HepG2 (cell line): Measurements from ENCODE around the gene ZNF19. TPM values are rescaled to one million over a fixed set of nuclear protein-coding genes. Genes with fewer than 3 reads are reported as not detected.
A peak's percentile ranks its signal among the peaks of the same experiment; 100 is the strongest.

Source experiments
- CAMTA2 ChIP-seq: sonication (generic); formaldehyde crosslinking; IDR thresholded peaks from 2 replicates; pipeline ENCODE4 v1.4.0; 2020; ENCODE audit warnings: mild to moderate bottlenecking, missing genetic modification reagents, borderline replicate concordance
- ETV6 ChIP-seq: sonication (generic); formaldehyde crosslinking; conservative IDR thresholded peaks from 2 replicates; pipeline ENCODE4 v1.4.0; 2020; ENCODE audit warnings: missing genetic modification reagents
- HMGA1 ChIP-seq: sonication (generic); formaldehyde crosslinking; conservative IDR thresholded peaks from 2 replicates; pipeline ENCODE4 v1.4.0; 2020; ENCODE audit warnings: missing genetic modification reagents
- IKZF1 ChIP-seq: fragments of 450-650 bp; IDR thresholded peaks from 2 replicates; pipeline ENCODE4 v1.7.1; 2016
- NCOA5 ChIP-seq: sonication (generic); formaldehyde crosslinking; IDR thresholded peaks from 2 replicates; pipeline ENCODE4 v1.4.0; 2020; ENCODE audit warnings: missing genetic modification reagents
- NFATC3 ChIP-seq: sonication (generic); formaldehyde crosslinking; IDR thresholded peaks from 2 replicates; pipeline ENCODE4 v1.5.1; 2020; ENCODE audit warnings: mild to moderate bottlenecking, missing genetic modification reagents
- NFE2L1 ChIP-seq: sonication (generic); formaldehyde crosslinking; IDR thresholded peaks from 2 replicates; pipeline ENCODE4 v1.4.0; 2020; ENCODE audit warnings: missing genetic modification reagents, mild to moderate bottlenecking, borderline replicate concordance
- RFXAP ChIP-seq: sonication (generic); formaldehyde crosslinking; IDR thresholded peaks from 2 replicates; pipeline ENCODE4 v1.4.0; 2020; ENCODE audit warnings: missing genetic modification reagents, borderline replicate concordance
- SMYD3 ChIP-seq: sonication (generic); formaldehyde crosslinking; IDR thresholded peaks from 2 replicates; pipeline ENCODE4 v1.8.1; 2023; ENCODE audit warnings: mild to moderate bottlenecking, missing genetic modification reagents
- ZNF160 ChIP-seq: sonication (generic); formaldehyde crosslinking; IDR thresholded peaks from 2 replicates; pipeline ENCODE4 v1.8.0; 2022; ENCODE audit warnings: mild to moderate bottlenecking, inconsistent platforms, missing genetic modification reagents
- ZNF234 ChIP-seq: sonication (generic); formaldehyde crosslinking; conservative IDR thresholded peaks from 2 replicates; pipeline ENCODE4 v1.5.1; 2020; ENCODE audit warnings: mild to moderate bottlenecking, missing genetic modification reagents
- ZNF431 ChIP-seq: sonication (generic); formaldehyde crosslinking; IDR thresholded peaks from 2 replicates; pipeline ENCODE4 v1.9.0; 2022; ENCODE audit warnings: missing genetic modification reagents, low read depth, mild to moderate bottlenecking, borderline replicate concordance
- polyA plus RNA-seq, 8 experiments: library from polyadenylated mRNA; depleted of rRNA in 3 of 8; stranded (reverse) in 7 of 8; unstranded in 1 of 8; fragments of >200 nt; fragmentation: Illumina TruSeq in 4 of 8; extraction: Trizol in 4 of 8; gene quantifications; 2 replicates each; pipeline versions ENCODE4 v1.2.1 to v1.2.3, GENCODE V29; 2011 to 2016; ENCODE audit warnings: low read depth in 4 of 8, missing spikeins in 1 of 8, mixed read lengths in 1 of 8; ENCODE audit not compliant: insufficient read depth in 1 of 8
- total RNA-seq, 5 experiments: library from RNA; depleted of rRNA; stranded (reverse); fragments of >200 nt; fragmentation: Illumina TruSeq; extraction: Trizol; gene quantifications; 2 replicates each; pipeline ENCODE4 v1.2.3, GENCODE V29; 2016; ENCODE audit warnings: low read depth in 1 of 5
- TF ChIP-seq, protein P1 (sequence below): sonication (generic); formaldehyde crosslinking; IDR thresholded peaks from 2 replicates; pipeline ENCODE4 v1.9.0; 2021; ENCODE audit warnings: missing genetic modification reagents, borderline replicate concordance
- TF ChIP-seq, protein P2 (sequence below): sonication (generic); formaldehyde crosslinking; IDR thresholded peaks from 2 replicates; pipeline ENCODE4 v1.9.0; 2021; ENCODE audit warnings: missing genetic modification reagents, borderline replicate concordance
- TF ChIP-seq, protein P3 (sequence below): sonication (generic); formaldehyde crosslinking; IDR thresholded peaks from 2 replicates; pipeline ENCODE4 v1.5.1; 2020; ENCODE audit warnings: mild to moderate bottlenecking, missing genetic modification reagents, moderate library complexity
- TF ChIP-seq, protein P4 (sequence below): sonication (generic); formaldehyde crosslinking; IDR thresholded peaks from 2 replicates; pipeline ENCODE4 v1.5.0; 2020; ENCODE audit warnings: mild to moderate bottlenecking, missing genetic modification reagents

Gene ZNF19
- total and polyA plus RNA-seq, 2 of the 13 experiments (the other 11 are each of a cell fraction or from before 2014, with no cell fraction given) = 3.2 to 5.8 TPM

DNA sequence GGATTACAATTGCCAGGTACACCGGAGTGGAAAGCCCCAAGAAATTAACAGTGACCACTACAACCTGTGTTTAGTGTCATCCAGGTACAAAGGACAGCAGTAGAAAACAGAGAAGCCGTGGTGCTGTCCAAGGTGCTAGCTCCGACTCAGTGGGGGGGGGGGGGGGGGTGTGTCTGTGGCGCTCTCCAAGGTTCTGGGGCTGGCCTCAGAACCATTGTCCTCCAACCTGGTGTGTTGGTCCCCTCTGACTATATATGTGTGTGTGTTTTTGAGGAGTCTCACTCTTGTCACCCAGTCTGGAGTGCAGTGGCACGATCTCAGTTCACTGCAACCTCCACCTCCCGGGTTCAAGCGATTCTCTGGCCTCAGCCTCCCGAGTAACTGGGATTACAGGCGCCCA is 21.3 kb downstream of the ZNF19 start (continued):
- TF ChIP-seq NFATC3 (CRISPR knock-in tag) (0 out of 2 replicates have a peak, but pooled peaks have one; percentile 58), NCOA5 (CRISPR knock-in tag) (no peak), HMGA1 (CRISPR knock-in tag) (no peak), SMYD3 (CRISPR knock-in tag) (no peak), ZNF160 (peak; percentile 94; the same call in 1 of the 2 replicates), NFE2L1 (CRISPR knock-in tag) (0 out of 2 replicates have a peak, but pooled peaks have one; percentile 39), RFXAP (CRISPR knock-in tag) (peak; percentile 66; the same call in 1 of the 2 replicates), CAMTA2 (CRISPR knock-in tag) (no peak; the same call in 1 of the 2 replicates), IKZF1 (no peak), ZNF431 (CRISPR knock-in tag) (peak; percentile 73; the same call in 1 of the 2 replicates), ETV6 (CRISPR knock-in tag) (peak; percentile 98), ZNF234 (CRISPR knock-in tag) (no peak)
- TF ChIP-seq, protein P1, sequence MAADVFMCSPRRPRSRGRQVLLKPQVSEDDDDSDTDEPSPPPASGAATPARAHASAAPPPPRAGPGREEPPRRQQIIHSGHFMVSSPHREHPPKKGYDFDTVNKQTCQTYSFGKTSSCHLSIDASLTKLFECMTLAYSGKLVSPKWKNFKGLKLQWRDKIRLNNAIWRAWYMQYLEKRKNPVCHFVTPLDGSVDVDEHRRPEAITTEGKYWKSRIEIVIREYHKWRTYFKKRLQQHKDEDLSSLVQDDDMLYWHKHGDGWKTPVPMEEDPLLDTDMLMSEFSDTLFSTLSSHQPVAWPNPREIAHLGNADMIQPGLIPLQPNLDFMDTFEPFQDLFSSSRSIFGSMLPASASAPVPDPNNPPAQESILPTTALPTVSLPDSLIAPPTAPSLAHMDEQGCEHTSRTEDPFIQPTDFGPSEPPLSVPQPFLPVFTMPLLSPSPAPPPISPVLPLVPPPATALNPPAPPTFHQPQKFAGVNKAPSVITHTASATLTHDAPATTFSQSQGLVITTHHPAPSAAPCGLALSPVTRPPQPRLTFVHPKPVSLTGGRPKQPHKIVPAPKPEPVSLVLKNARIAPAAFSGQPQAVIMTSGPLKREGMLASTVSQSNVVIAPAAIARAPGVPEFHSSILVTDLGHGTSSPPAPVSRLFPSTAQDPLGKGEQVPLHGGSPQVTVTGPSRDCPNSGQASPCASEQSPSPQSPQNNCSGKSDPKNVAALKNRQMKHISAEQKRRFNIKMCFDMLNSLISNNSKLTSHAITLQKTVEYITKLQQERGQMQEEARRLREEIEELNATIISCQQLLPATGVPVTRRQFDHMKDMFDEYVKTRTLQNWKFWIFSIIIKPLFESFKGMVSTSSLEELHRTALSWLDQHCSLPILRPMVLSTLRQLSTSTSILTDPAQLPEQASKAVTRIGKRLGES (CRISPR knock-in tag) = peak; percentile 91
- TF ChIP-seq, protein P2, sequence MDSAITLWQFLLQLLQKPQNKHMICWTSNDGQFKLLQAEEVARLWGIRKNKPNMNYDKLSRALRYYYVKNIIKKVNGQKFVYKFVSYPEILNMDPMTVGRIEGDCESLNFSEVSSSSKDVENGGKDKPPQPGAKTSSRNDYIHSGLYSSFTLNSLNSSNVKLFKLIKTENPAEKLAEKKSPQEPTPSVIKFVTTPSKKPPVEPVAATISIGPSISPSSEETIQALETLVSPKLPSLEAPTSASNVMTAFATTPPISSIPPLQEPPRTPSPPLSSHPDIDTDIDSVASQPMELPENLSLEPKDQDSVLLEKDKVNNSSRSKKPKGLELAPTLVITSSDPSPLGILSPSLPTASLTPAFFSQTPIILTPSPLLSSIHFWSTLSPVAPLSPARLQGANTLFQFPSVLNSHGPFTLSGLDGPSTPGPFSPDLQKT = peak; percentile 65; the same call in 1 of the 2 replicates
- TF ChIP-seq, protein P3, sequence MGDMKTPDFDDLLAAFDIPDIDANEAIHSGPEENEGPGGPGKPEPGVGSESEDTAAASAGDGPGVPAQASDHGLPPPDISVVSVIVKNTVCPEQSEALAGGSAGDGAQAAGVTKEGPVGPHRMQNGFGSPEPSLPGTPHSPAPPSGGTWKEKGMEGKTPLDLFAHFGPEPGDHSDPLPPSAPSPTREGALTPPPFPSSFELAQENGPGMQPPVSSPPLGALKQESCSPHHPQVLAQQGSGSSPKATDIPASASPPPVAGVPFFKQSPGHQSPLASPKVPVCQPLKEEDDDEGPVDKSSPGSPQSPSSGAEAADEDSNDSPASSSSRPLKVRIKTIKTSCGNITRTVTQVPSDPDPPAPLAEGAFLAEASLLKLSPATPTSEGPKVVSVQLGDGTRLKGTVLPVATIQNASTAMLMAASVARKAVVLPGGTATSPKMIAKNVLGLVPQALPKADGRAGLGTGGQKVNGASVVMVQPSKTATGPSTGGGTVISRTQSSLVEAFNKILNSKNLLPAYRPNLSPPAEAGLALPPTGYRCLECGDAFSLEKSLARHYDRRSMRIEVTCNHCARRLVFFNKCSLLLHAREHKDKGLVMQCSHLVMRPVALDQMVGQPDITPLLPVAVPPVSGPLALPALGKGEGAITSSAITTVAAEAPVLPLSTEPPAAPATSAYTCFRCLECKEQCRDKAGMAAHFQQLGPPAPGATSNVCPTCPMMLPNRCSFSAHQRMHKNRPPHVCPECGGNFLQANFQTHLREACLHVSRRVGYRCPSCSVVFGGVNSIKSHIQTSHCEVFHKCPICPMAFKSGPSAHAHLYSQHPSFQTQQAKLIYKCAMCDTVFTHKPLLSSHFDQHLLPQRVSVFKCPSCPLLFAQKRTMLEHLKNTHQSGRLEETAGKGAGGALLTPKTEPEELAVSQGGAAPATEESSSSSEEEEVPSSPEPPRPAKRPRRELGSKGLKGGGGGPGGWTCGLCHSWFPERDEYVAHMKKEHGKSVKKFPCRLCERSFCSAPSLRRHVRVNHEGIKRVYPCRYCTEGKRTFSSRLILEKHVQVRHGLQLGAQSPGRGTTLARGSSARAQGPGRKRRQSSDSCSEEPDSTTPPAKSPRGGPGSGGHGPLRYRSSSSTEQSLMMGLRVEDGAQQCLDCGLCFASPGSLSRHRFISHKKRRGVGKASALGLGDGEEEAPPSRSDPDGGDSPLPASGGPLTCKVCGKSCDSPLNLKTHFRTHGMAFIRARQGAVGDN = peak; percentile 49
- TF ChIP-seq, protein P4, sequence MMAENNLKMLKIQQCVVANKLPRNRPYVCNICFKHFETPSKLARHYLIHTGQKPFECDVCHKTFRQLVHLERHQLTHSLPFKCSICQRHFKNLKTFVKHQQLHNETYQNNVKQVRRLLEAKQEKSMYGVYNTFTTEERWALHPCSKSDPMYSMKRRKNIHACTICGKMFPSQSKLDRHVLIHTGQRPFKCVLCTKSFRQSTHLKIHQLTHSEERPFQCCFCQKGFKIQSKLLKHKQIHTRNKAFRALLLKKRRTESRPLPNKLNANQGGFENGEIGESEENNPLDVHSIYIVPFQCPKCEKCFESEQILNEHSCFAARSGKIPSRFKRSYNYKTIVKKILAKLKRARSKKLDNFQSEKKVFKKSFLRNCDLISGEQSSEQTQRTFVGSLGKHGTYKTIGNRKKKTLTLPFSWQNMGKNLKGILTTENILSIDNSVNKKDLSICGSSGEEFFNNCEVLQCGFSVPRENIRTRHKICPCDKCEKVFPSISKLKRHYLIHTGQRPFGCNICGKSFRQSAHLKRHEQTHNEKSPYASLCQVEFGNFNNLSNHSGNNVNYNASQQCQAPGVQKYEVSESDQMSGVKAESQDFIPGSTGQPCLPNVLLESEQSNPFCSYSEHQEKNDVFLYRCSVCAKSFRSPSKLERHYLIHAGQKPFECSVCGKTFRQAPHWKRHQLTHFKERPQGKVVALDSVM (CRISPR knock-in tag) = no peak
